H9 (cell line): Measurements from ENCODE around the gene SPINT2. TPM values are rescaled to one million over a fixed set of nuclear protein-coding genes. Genes with fewer than 3 reads are reported as not detected.
A peak's percentile ranks its signal among the peaks of the same experiment; 100 is the strongest.

Source experiments
- DNase-seq: peaks from one replicate; pipeline ENCODE4 v3.0.0-alpha.2; 2017
- H2AFZ ChIP-seq: one replicate; pipeline ENCODE4 v1.6.1; 2013; ENCODE audit warnings: mild to moderate bottlenecking, low read length, control low read depth, moderate library complexity
- H2AK5ac ChIP-seq: 2 replicates; pipeline ENCODE4 v1.6.1; 2013; ENCODE audit warnings: low read length, control low read depth, mixed read lengths; ENCODE audit not compliant: insufficient read length
- H2BK120ac ChIP-seq: one replicate; pipeline ENCODE4 v1.6.1; 2013; ENCODE audit warnings: low read depth, mild to moderate bottlenecking, low read length, control low read depth, inconsistent platforms; ENCODE audit not compliant: poor library complexity, severe bottlenecking
- H2BK12ac ChIP-seq: 2 replicates; pipeline ENCODE4 v1.6.1; 2013; ENCODE audit warnings: low read length, control low read depth, mixed read lengths, low read depth; ENCODE audit not compliant: insufficient read length
- H2BK15ac ChIP-seq: 2 replicates; pipeline ENCODE4 v1.6.1; 2013; ENCODE audit warnings: low read depth, low read length, control low read depth
- H2BK20ac ChIP-seq: one replicate; pipeline ENCODE4 v1.6.1; 2013; ENCODE audit warnings: low read depth, mild to moderate bottlenecking, low read length, control low read depth, inconsistent platforms; ENCODE audit not compliant: poor library complexity, severe bottlenecking
- H2BK5ac ChIP-seq: 2 replicates; pipeline ENCODE4 v1.6.1; 2013; ENCODE audit warnings: low read length, control low read depth, mixed read lengths; ENCODE audit not compliant: insufficient read length
- H3K14ac ChIP-seq: 2 replicates; pipeline ENCODE4 v1.6.1; 2013; ENCODE audit warnings: low read length, control low read depth; ENCODE audit not compliant: insufficient read depth
- H3K18ac ChIP-seq: 2 replicates; pipeline ENCODE4 v1.6.1; 2013; ENCODE audit warnings: low read depth, mild to moderate bottlenecking, mixed read lengths, low read length, control low read depth; ENCODE audit not compliant: insufficient read length
- H3K23ac ChIP-seq: 2 replicates; pipeline ENCODE4 v1.6.1; 2013; ENCODE audit warnings: low read length, control low read depth, mixed read lengths, low read depth; ENCODE audit not compliant: insufficient read length
- H3K23me2 ChIP-seq: 2 replicates; pipeline ENCODE4 v1.6.1; 2013; ENCODE audit warnings: low read depth, mild to moderate bottlenecking, mixed read lengths, low read length, control low read depth; ENCODE audit not compliant: insufficient read length, poor library complexity, severe bottlenecking
- H3K27ac ChIP-seq: 2 replicates; pipeline ENCODE4 v1.5.1; 2013; ENCODE audit warnings: low read length, control low read depth, mixed read lengths, low read depth; ENCODE audit not compliant: insufficient read length
- H3K27me3 ChIP-seq: 2 replicates; pipeline ENCODE4 v1.6.1; 2013; ENCODE audit warnings: low read length, control low read depth, inconsistent platforms; ENCODE audit not compliant: insufficient read depth
- H3K4ac ChIP-seq: 2 replicates; pipeline ENCODE4 v1.6.1; 2013; ENCODE audit warnings: low read depth, mild to moderate bottlenecking, control low read depth, inconsistent platforms, low read length, moderate library complexity
- H3K4me1 ChIP-seq: 2 replicates; pipeline ENCODE4 v1.6.1; 2013; ENCODE audit warnings: low read length, control low read depth, inconsistent platforms; ENCODE audit not compliant: insufficient read depth
- H3K4me2 ChIP-seq: 2 replicates; pipeline ENCODE4 v1.6.1; 2013; ENCODE audit warnings: low read length, control low read depth, mixed read lengths; ENCODE audit not compliant: insufficient read length, insufficient read depth
- H3K56ac ChIP-seq: 2 replicates; pipeline ENCODE4 v1.6.1; 2013; ENCODE audit warnings: low read depth, mild to moderate bottlenecking, mixed read lengths, low read length, control low read depth; ENCODE audit not compliant: insufficient read length
- H3K79me1 ChIP-seq: 2 replicates; pipeline ENCODE4 v1.6.1; 2013; ENCODE audit warnings: low read depth, mild to moderate bottlenecking, moderate library complexity, low read length, control low read depth, inconsistent platforms; ENCODE audit not compliant: insufficient read depth, poor library complexity, severe bottlenecking
- H3K79me2 ChIP-seq: 2 replicates; pipeline ENCODE4 v1.6.1; 2013; ENCODE audit warnings: low read length, control low read depth, inconsistent platforms; ENCODE audit not compliant: insufficient read depth
- H3K9ac ChIP-seq: 2 replicates; pipeline ENCODE4 v1.6.1; 2013; ENCODE audit warnings: low read length, control low read depth, mixed read lengths; ENCODE audit not compliant: insufficient read length; ENCODE audit errors: extremely low read depth
- H3K9me3 ChIP-seq: one replicate; pipeline ENCODE4 v1.6.1; 2013; ENCODE audit warnings: low read depth, low read length, inconsistent platforms; ENCODE audit not compliant: control insufficient read depth
- H3T11ph ChIP-seq: one replicate; pipeline ENCODE4 v1.6.1; 2013; ENCODE audit warnings: mild to moderate bottlenecking, low read length, control low read depth, inconsistent platforms
- H4K20me1 ChIP-seq: one replicate; pipeline ENCODE4 v1.6.1; 2013; ENCODE audit not compliant: control insufficient read depth, insufficient read length, insufficient read depth
- H4K5ac ChIP-seq: 2 replicates; pipeline ENCODE4 v1.6.1; 2013; ENCODE audit warnings: low read depth, mild to moderate bottlenecking, mixed read lengths, low read length, control low read depth; ENCODE audit not compliant: insufficient read length
- H4K8ac ChIP-seq: replicated peaks from 2 replicates; pipeline ENCODE4 v1.6.1; 2013; ENCODE audit warnings: low read length, control low read depth, mixed read lengths, low read depth; ENCODE audit not compliant: insufficient read length
- H4K91ac ChIP-seq: 2 replicates; pipeline ENCODE4 v1.6.1; 2013; ENCODE audit warnings: low read depth, mild to moderate bottlenecking, moderate library complexity, mixed read lengths, low read length, control low read depth; ENCODE audit not compliant: insufficient read length
- H3K27ac Mint-ChIP-seq, 3 experiments: 2 replicates in 2 of 3; 3 replicates in 1 of 3; pipeline ENCODE4 v1.8.0; 2020 to 2021; ENCODE audit warnings: mixed read lengths in 3 of 3, mild to moderate bottlenecking in 1 of 3, moderate library complexity in 1 of 3
- H3K27me3 Mint-ChIP-seq: 2 replicates; pipeline ENCODE4 v1.8.0; 2021; ENCODE audit warnings: low read depth, mild to moderate bottlenecking, moderate library complexity, mixed read lengths
- H3K36me3 Mint-ChIP-seq, 3 experiments: 2 replicates in 2 of 3; 3 replicates in 1 of 3; pipeline ENCODE4 v1.8.0; 2020 to 2021; ENCODE audit warnings: low read depth in 3 of 3, mixed read lengths in 3 of 3; ENCODE audit not compliant: insufficient read depth in 1 of 3
- H3K4me1 Mint-ChIP-seq, 2 experiments: 2 replicates each; pipeline ENCODE4 v1.8.0; 2020; ENCODE audit warnings: mixed read lengths in 2 of 2
- H3K4me3 Mint-ChIP-seq, 2 experiments: 2 replicates in 1 of 2; 3 replicates in 1 of 2; pipeline ENCODE4 v1.8.0; 2020 to 2021; ENCODE audit warnings: mild to moderate bottlenecking in 2 of 2, mixed read lengths in 2 of 2, moderate library complexity in 1 of 2
- H3K9me3 Mint-ChIP-seq, 2 experiments: 2 replicates in 1 of 2; 3 replicates in 1 of 2; pipeline ENCODE4 v1.8.0; 2020; ENCODE audit warnings: mild to moderate bottlenecking in 2 of 2, mixed read lengths in 2 of 2, moderate library complexity in 1 of 2
- WGBS: extraction: QIAGEN DNeasy Blood & Tissue Kit; methylation state at CpG from one replicate; pipeline ENCODE4 v1.1.7; 2013; ENCODE audit warnings: missing lambda C conversion rate, low lambda C conversion rate, mixed read lengths; ENCODE audit not compliant: insufficient read length; ENCODE audit errors: extremely low coverage; 5-methylcytosine and 5-hydroxymethylcytosine counted together
- total RNA-seq: library from RNA; stranded (reverse); gene quantifications from 2 replicates; pipeline ENCODE4 v1.2.1, GENCODE V29; 2021
- TF ChIP-seq, protein P1 (sequence below): fragments of 200-600 bp; sonication (generic); conservative IDR thresholded peaks from 3 replicates; pipeline ENCODE4 v1.8.0; 2021; ENCODE audit warnings: antibody characterized with exemption, mild to moderate bottlenecking

SPINT2 gene
- total RNA-seq, 1 experiment from 2014 or later, result 283 TPM

- Histone ChIP-seq H2AFZ (no peak overlapping the region), H3K14ac (no peak overlapping the region), H3K4me1 (peaks cover 12% of the 10 kb centered on the region; the same call in 1 of the 2 replicates), H2BK20ac (no peak overlapping the region), H4K5ac (no peak overlapping the region), H2AK5ac (no peak overlapping the region), H4K20me1 (no peaks in the 10 kb centered on the region), H3K79me1 (peaks cover 23% of the 10 kb centered on the region), H3K9ac (no peak overlapping the region), H2BK120ac (no peak overlapping the region), H3T11ph (no peak overlapping the region), H3K4ac (no peak overlapping the region), H3K4me2 (no peak overlapping the region), H3K27me3 (no peaks in the 10 kb centered on the region), H3K9me3 (no peaks in the 10 kb centered on the region), H3K23ac (no peak overlapping the region), H3K18ac (no peak overlapping the region), H3K27ac (no peak overlapping the region), H2BK12ac (no peak overlapping the region), H2BK5ac (no peak overlapping the region), H3K56ac (no peak overlapping the region), H4K91ac (no peak overlapping the region), H4K8ac (no peak overlapping the region), H3K23me2 (peaks cover 3% of the 10 kb centered on the region), H3K79me2 (peaks cover 45% of the 10 kb centered on the region), H2BK15ac (no peak overlapping the region)
- Mint-ChIP-seq H3K36me3 (peaks cover 2 to 31% (median 28%) of the 10 kb centered on the region in 3 experiments; a peak in 6 of 7 replicates), H3K27me3 (no peaks in the 10 kb centered on the region), H3K27ac (peak overlapping the region in 2 of 3 experiments; percentile 50 to 80; a peak in 3 of 7 replicates), H3K9me3 (no peaks in the 10 kb centered on the region; a peak in 1 of 5 replicates), H3K4me1 (peaks cover 46 to 47% of the 10 kb centered on the region in 2 experiments), H3K4me3 (no peak overlapping the region)
- no peak for DNase-seq
- TF ChIP-seq, protein P1, sequence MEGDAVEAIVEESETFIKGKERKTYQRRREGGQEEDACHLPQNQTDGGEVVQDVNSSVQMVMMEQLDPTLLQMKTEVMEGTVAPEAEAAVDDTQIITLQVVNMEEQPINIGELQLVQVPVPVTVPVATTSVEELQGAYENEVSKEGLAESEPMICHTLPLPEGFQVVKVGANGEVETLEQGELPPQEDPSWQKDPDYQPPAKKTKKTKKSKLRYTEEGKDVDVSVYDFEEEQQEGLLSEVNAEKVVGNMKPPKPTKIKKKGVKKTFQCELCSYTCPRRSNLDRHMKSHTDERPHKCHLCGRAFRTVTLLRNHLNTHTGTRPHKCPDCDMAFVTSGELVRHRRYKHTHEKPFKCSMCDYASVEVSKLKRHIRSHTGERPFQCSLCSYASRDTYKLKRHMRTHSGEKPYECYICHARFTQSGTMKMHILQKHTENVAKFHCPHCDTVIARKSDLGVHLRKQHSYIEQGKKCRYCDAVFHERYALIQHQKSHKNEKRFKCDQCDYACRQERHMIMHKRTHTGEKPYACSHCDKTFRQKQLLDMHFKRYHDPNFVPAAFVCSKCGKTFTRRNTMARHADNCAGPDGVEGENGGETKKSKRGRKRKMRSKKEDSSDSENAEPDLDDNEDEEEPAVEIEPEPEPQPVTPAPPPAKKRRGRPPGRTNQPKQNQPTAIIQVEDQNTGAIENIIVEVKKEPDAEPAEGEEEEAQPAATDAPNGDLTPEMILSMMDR, result no peak
- no CpG with 5 or more reads among the region's 5 CpGs for WGBS
Measured at GRCh38 chr19:38270587-38271167, 6.3 kb downstream of the SPINT2 start.
